Ascending aorta (tissue), 2 donors: ENCODE measurements around the gene THAP3. TPM values are rescaled to one million over a fixed set of nuclear protein-coding genes. Genes with fewer than 3 reads are reported as not detected.
A peak's percentile ranks its signal among the peaks of the same experiment; 100 is the strongest.
"Not testable (repeated sequence)": the region's sequence is repeated elsewhere in the genome, so short reads cannot be mapped to it uniquely, and the experiment has no call there.

Experiments used
- DNase-seq, 2 donors: peaks; one replicate each; pipeline ENCODE4 v3.0.0-alpha.2; 2019; ENCODE audit warnings: low spot score in 2 of 2
- H3K27ac ChIP-seq, 2 donors: fragments of 200-600 bp; sonication (generic); one replicate each; pipeline ENCODE4 v1.5.1; 2016 to 2017; ENCODE audit warnings: mild to moderate bottlenecking in 1 of 2
- H3K27me3 ChIP-seq: fragments of 200-600 bp; sonication (generic); one replicate; pipeline ENCODE4 v1.5.1; 2017
- H3K36me3 ChIP-seq, 2 donors: fragments of 200-600 bp; sonication (generic); one replicate each; pipeline ENCODE4 v1.5.1; 2016
- H3K4me1 ChIP-seq, 2 donors: fragments of 200-600 bp; sonication (generic); one replicate each; pipeline ENCODE4 v1.5.1; 2016 to 2017; ENCODE audit warnings: mild to moderate bottlenecking in 1 of 2
- H3K4me3 ChIP-seq, 2 donors: fragments of 200-600 bp; sonication (generic); one replicate each; pipeline ENCODE4 v1.5.1; 2016 to 2017; ENCODE audit warnings: mild to moderate bottlenecking in 1 of 2
- H3K9me3 ChIP-seq, 2 donors: fragments of 200-600 bp; sonication (generic); one replicate each; pipeline ENCODE4 v1.5.1; 2016
- CTCF ChIP-seq, 3 experiments: fragments of 200-600 bp in 2 of 3; fragments of 450-650 bp in 1 of 3; sonication (generic) in 2 of 3; IDR thresholded peaks; one replicate each; pipeline ENCODE4 v1.5.1; 2016 to 2019; ENCODE audit warnings: antibody characterized with exemption in 3 of 3, mild to moderate bottlenecking in 1 of 3, moderate library complexity in 1 of 3
- intact Hi-C: fragments of 100-400 bp; cut with DNase I; formaldehyde crosslinking; loops from one replicate; pipeline ENCODE4 v1.15.1; 2023
- total RNA-seq: library from RNA; depleted of rRNA; stranded (reverse); fragments of >200 nt; gene quantifications from one replicate; pipeline ENCODE4 v1.1.0, GENCODE V29; 2016

Gene THAP3
- total RNA-seq, 1 donor from 2014 or later: 9.3 TPM

- H3K27ac ChIP-seq: no peak overlapping the region
- H3K4me3 ChIP-seq: no peak overlapping the region
- intact Hi-C loops: no loop called here
- no peaks in the 10 kb centered on the region for H3K27me3 ChIP-seq
- no peak for TF ChIP-seq CTCF (IDR thresholded peaks at IDR 0.05)
- no peaks in the 10 kb centered on the region for H3K9me3 ChIP-seq
- no peak for DNase-seq
- H3K4me1 ChIP-seq: peaks cover 0 to 5% of the 10 kb centered on the region in 2 donors
- peaks cover 63 to 84% of the 10 kb centered on the region in 2 donors for H3K36me3 ChIP-seq
Measured at GRCh38 chr1:6632588-6633514, 8.2 kb downstream of the THAP3 start.

GRCh38 chr1:6634371-6635052, 9.8 kb downstream of the THAP3 start:
- H3K4me3 ChIP-seq: no peak overlapping the region
- no peaks in the 10 kb centered on the region for H3K27me3 ChIP-seq
- no peak for DNase-seq
- peaks cover 48 to 80% of the 10 kb centered on the region in 2 donors for H3K36me3 ChIP-seq
- no peaks in the 10 kb centered on the region for H3K9me3 ChIP-seq
- intact Hi-C loops: no loop called here
- H3K4me1 ChIP-seq: peaks cover 2 to 13% of the 10 kb centered on the region in 2 donors
- TF ChIP-seq CTCF (IDR thresholded peaks at IDR 0.05): peak in 2 of 3 experiments; percentile 41 to 42
- H3K27ac ChIP-seq: no peak overlapping the region

- Histone ChIP-seq H3K36me3 (peaks cover 42 to 80% of the 10 kb centered on the region in 2 donors), H3K27me3 (no peaks in the 10 kb centered on the region), H3K4me1 (peaks cover 2 to 13% of the 10 kb centered on the region in 2 donors), H3K4me3 (no peak overlapping the region), H3K27ac (no peak overlapping the region), H3K9me3 (no peaks in the 10 kb centered on the region)
- intact Hi-C loops: no loop called here
- DNase-seq: no peak
- TF ChIP-seq CTCF (IDR thresholded peaks at IDR 0.05): no peak
Measured at GRCh38 chr1:6635161-6635909, 10.7 kb downstream of the THAP3 start.

GRCh38 chr1:6635910-6636760, 11.5 kb downstream of the THAP3 start:
- Histone ChIP-seq H3K9me3 (no peaks in the 10 kb centered on the region), H3K36me3 (peaks cover 42 to 78% of the 10 kb centered on the region in 2 donors), H3K4me3 (no peak overlapping the region), H3K4me1 (peaks cover 2 to 13% of the 10 kb centered on the region in 2 donors), H3K27me3 (no peaks in the 10 kb centered on the region), H3K27ac (peak overlapping the region in 1 of 2 donors; percentile 94)
- no peak for DNase-seq
- TF ChIP-seq CTCF (IDR thresholded peaks at IDR 0.05): no peak
- intact Hi-C loops: no loop called here

GRCh38 chr1:6636778-6637177, 12.1 kb downstream of the THAP3 start:
- intact Hi-C loops: not testable (repeated sequence)

More at GRCh38 chr1:6636778-6637177, 12.1 kb downstream of the THAP3 start:
- H3K4me3 ChIP-seq, H3K9me3 ChIP-seq, H3K27me3 ChIP-seq, DNase-seq: not testable (repeated sequence)
- Histone ChIP-seq H3K36me3 (peaks cover 37 to 79% of the 10 kb centered on the region in 2 donors), H3K27ac (peak overlapping the region; percentile 80 to 94), H3K4me1 (peaks cover 2 to 13% of the 10 kb centered on the region in 2 donors)
